Activated CD4-positive, alpha-beta T cell treated with anti-CD3 and anti-CD28 coated beads for 24 hours (primary cell): ENCODE data around the gene ZC3H12C.

ENCODE experiments used
- DNase-seq, 2 donors: peaks; one replicate each; pipeline ENCODE4 v3.0.0-alpha.2; 2020; ENCODE audit warnings: low read depth in 2 of 2

Gene ZC3H12C

DNA sequence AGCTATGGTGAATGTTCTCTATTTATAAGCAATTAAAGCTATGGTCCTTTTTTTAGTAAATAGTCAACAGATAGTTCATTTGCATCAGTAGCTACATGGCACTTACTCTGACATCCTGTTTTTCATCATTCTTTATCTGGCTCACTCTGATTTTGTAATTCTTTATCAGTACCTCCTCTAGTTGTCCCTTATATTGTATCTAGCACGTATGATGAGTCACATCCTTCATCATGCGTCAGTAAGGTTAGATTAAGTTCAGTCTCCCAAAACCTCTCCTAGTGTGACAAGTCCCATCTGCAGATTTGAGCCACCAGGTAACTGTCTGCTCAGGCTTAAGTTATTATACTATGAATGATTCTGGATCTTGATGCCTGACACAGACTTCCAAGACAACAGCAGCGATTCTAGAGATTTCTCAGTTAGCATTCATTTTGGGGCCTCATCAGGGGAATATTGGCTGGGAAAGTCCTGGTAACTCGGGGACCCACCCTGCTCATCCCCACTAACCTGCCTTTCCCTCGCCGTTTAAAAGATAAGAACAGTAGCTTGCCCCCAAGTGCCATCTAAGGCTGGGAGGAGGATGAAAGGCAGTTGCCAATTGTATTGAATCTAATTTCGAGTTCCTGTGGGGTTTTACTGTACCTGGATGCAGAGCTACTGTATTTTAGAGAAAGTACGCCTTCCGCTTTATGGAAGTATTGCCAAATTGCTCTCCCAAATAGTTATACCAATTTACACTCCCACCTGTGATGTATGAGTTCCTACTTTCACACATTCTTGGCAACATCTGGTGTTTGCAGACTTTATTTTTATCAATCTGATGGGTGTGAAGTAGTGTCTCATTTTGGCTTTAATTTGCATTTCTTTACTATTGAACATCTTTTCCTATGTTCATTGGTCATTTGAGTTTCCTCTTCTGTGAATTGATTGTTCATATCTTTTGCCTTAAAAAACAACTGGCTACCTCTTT, 55.9 kb downstream of the ZC3H12C start:
- DNase-seq: no peak

DNA sequence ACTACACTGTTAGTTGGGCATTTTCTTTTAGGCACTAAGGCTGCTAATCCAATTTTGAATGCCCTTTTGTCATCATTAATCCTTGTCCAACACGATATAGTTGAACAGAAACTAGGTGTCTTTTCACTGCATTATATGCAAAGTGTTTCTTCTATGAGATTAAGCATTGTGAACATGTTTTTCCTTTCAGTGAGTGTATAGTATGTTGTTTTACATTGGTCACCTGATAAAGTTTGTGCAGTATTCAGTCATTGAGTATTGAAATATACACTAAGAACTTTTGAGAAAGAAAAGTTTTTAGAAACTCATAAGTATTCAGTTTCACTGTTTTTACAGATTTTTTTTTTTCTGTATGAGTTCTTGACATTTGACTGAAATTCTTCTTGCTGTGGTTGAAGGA, 59.0 kb downstream of the ZC3H12C start:
- no peak for DNase-seq

- no peak for DNase-seq
These were observed 60.3 kb downstream of the ZC3H12C start for GRCh38 chr11:110153474-110153873.

- no peak for DNase-seq
These were observed 63.3 kb downstream of the ZC3H12C start for GRCh38 chr11:110156503-110156902.

- DNase-seq: no peak
These were observed 65.4 kb downstream of the ZC3H12C start for GRCh38 chr11:110158317-110159200.

DNA sequence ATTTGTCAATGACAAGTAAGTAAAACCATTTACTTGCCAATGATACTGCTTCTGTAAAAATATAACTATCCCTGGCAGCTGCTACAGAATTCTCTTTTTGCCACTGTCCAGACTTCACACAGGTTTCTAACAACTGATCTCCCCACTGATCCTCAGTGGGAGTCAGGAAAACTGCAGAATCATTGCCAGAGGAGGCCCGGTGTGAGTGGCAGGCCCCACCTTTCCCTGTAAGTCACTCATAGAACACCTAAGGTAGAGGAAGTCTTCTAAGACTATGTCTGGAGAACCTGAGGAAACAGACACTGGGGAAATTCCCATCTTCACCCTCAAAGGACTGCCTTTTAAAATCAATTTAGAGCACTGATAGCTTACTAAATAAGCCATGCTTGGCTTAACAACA, 66.3 kb downstream of the ZC3H12C start:
- DNase-seq: no peak

DNA sequence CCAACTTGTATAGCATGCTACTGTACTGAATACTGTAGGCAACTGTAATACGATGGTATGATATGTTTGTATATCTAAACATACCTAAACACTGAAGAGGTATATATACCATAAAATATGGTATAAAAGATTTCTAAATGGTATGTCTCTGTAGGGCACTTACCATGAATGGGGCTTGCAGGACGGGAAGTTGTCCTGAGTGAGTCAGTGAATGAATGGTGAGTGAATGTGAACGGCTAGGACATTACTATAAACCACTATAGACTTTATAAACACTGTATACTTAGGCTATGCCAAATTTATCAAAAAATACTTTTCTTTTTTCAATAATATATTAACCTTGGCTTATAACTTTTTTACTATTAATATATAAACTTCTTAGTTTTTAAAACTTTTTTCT, 66.8 kb downstream of the ZC3H12C start:
- DNase-seq: no peak

DNA sequence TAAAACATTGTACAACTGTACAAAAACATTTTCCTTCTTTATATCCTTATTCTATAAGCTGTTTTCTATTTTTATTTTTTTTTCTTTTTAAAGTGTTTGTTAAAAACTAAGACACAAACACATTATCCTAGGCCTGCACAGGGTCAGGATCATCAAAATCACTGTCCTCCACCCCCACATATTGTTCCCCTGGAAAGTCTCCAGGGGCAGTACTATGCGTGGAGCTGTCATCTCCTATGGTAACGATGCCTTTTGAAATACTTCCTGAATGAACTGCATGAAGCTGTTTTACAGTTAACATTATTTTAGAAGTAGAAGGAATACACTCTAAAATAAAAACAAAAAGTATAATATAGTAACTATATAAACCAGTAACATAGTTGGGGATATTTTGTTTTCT, 67.2 kb downstream of the ZC3H12C start:
- DNase-seq: no peak

- no peak for DNase-seq
These were observed 67.9 kb downstream of the ZC3H12C start for GRCh38 chr11:110161061-110161460.

GRCh38 chr11:110162216-110162615, 69.0 kb downstream of the ZC3H12C start:
- DNase-seq: no peak

DNA sequence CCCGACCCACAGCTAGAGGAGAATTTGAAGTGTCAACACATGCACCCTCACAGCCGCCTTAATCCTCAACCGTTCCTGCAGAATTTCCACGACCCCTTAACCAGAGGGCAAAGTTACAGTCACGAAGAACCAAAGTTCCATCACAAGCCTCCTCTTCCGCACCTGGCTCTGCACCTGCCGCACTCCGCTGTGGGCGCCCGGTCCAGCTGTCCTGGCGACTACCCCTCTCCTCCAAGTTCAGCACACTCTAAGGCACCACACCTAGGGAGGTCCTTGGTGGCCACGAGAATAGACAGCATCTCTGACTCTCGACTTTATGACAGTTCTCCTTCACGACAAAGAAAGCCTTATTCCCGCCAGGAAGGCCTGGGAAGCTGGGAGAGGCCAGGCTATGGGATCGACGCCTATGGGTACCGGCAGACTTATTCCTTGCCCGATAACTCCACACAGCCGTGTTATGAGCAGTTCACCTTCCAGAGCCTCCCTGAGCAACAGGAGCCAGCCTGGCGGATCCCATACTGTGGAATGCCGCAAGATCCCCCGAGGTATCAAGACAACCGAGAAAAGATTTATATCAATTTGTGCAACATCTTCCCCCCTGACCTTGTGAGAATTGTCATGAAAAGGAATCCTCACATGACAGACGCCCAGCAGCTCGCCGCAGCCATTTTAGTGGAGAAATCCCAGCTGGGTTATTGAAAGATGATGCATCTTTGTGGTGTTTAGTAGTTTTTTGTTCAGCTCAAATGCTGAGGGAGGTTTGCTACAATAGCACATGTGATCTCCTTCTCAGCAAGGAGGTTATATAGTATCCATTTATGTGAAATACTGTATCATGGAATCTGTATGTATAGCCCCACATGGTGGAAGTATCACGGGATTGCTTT, 72.1 kb downstream of the ZC3H12C start:
- no peak for DNase-seq

DNA sequence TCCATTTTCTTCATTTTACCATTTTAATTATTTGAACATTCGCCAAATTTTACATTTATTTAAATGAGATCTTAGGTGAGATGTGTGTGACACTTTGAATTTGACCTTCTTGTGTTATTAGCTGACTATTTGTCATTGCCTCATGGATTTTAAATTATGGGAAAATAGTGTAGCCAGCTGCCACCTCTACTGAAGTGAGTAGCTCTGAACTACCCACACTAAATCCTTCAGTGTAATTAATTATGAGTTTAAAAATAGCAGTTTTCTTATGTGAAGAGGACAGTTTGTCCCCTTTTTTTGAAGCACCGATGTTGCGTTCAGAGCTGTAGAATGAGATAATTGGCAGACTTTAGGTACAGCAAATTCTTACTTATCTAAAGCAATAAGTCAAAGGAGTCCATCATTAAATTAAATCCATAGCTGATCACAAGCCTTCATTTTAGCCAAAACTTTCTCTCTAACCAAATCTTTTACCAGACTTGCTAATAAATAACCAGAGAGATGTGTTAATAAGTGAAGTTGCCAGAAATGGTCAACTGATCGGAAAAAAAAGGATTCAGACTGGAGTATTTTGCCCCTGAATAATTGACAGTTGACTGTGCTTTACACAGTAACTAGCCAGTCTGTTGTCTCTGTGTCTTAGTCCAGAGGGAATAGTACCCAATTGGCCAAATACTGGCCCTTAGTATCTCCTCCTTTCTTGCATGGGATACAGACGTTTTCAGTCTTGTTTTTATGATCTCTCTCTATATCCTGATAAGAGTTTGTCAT, 75.0 kb downstream of the ZC3H12C start:
- DNase-seq: no peak

GRCh38 chr11:110169738-110170137, 76.5 kb downstream of the ZC3H12C start:
- no peak for DNase-seq

DNA sequence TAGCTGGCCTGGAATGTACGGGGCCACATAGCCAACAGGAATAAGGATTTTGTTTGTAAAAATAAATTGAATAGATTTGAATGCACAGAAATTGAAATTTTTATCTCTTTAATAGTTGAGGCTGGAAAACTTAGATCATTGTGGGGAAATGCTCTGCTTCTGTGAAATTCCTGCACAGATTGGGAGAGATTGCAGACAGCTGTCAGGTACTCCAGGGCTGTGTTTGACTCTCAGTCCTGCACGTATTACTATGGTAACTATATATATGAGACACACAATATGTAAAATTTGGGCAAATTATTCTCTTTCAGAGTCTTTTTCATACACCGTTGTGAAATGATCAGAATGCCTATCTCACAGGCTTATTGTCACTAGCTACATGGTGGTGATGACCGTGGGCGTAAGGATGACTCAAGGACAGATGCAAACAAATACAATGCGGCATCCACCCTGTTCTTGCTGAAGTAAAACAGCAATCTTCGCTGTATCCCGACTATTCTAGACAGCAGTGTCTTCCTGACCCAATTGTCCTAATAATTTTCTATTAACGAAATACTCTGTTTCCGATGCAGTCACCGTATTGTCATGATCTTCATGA, 79.4 kb downstream of the ZC3H12C start:
- DNase-seq: no peak

GRCh38 chr11:110173811-110174644, 80.8 kb downstream of the ZC3H12C start:
- peak; percentile 36 to 65 for DNase-seq

- no peak for DNase-seq
These were observed 81.6 kb downstream of the ZC3H12C start for GRCh38 chr11:110174645-110175310.

DNA sequence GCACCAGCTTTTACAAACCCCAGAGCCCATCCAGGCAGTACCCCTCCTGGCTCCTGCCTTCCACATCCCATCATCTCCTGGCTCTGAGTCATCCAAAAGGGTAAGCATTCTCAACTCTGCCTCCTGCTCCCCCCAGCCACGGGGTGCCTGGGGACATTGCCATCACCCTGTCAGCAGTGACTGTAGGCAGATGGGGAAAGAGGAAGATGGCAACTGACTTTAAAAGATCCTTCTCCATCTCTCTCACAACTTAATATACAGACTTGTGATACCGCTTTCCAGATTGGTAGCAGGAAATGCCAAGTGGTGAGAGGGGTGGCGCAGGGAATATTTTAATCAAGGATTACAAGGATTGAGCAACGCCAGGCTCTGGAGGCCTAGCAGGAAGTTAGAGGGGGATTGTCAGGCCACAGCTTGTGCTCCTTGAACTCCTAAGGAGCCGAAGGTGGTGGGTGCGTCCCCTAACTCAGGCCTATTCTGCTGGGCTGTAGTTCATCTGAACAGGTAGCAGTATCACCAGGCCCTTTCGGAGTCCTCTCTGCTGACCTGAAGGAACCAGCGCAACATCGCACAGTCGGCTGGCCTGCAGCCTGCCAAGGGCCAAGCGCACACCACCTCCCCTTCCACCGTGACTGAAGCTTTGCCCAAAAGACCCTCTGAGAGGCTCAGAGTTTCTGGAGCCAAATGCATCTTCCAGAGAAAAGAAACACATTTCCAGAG, 83.3 kb downstream of the ZC3H12C start:
- no peak for DNase-seq

- no peak for DNase-seq
These were observed 83.9 kb downstream of the ZC3H12C start for GRCh38 chr11:110177086-110177456.
